Panc1 (cell line): ENCODE results near the gene CENATAC. TPM values are rescaled to one million over a fixed set of nuclear protein-coding genes. Genes with fewer than 3 reads are reported as not detected.

Experiments
- ATAC-seq: fragments of 200-7000 bp; cut with Tn5 transposase; 2 replicates; pipeline ENCODE4 v1.9.1; 2020; ENCODE audit warnings: mild to moderate bottlenecking, moderate library complexity
- BruUV-seq: library from RNA; stranded (reverse); fragments of 400-500 nt; replicated peaks from 2 replicates; lab custom pipeline; 2021; lab: Mats Ljungman, UMichigan
- CTCF ChIA-PET: fragments of 300-600 bp; sonication (Branson Sonifier 250); formaldehyde crosslinking; loops from one replicate; lab custom pipeline; 2022; ENCODE audit warnings: antibody characterized with exemption; lab: Charles Lee
- POLR2A ChIA-PET: fragments of 300-600 bp; sonication (Branson Sonifier 250); formaldehyde crosslinking; loops from one replicate; lab custom pipeline; 2022; ENCODE audit warnings: antibody characterized with exemption; lab: Charles Lee
- DNase-seq: peaks from one replicate; pipeline ENCODE4 v3.0.0-alpha.2; 2010; ENCODE audit warnings: low read depth, low spot score
- H3K27ac ChIP-seq: 2 replicates; pipeline ENCODE4 v1.5.1; 2011; ENCODE audit warnings: mild to moderate bottlenecking, low read length, inconsistent platforms
- H3K27me3 ChIP-seq: fragments of 200-500 bp; sonication (Bioruptor generic); 2 replicates; pipeline ENCODE4 v1.6.0; 2014; ENCODE audit warnings: low read length, inconsistent platforms; ENCODE audit not compliant: control insufficient read depth, insufficient read depth
- H3K36me3 ChIP-seq: fragments of 200-500 bp; sonication (Bioruptor generic); 2 replicates; pipeline ENCODE4 v1.5.1; 2014; ENCODE audit warnings: inconsistent platforms, mild to moderate bottlenecking, low read length, moderate library complexity; ENCODE audit not compliant: control insufficient read depth, insufficient read depth
- H3K4me1 ChIP-seq: 2 replicates; pipeline ENCODE4 v1.5.1; 2011; ENCODE audit warnings: inconsistent platforms, mild to moderate bottlenecking, low read length, moderate library complexity; ENCODE audit not compliant: control insufficient read depth, insufficient read depth
- H3K4me3 ChIP-seq, 2 experiments: 2 replicates each; pipeline ENCODE4 v1.5.1; 2011 to 2012; ENCODE audit warnings: low read depth in 2 of 2, low read length in 2 of 2, mild to moderate bottlenecking in 2 of 2, inconsistent platforms in 1 of 2, moderate library complexity in 1 of 2
- H3K9me3 ChIP-seq: fragments of 200-500 bp; sonication (Bioruptor generic); 2 replicates; pipeline ENCODE4 v1.5.1; 2014; ENCODE audit warnings: low read depth, mild to moderate bottlenecking, inconsistent platforms, low read length, moderate library complexity; ENCODE audit not compliant: control insufficient read depth, insufficient read depth
- CTCF ChIP-seq: fragments of 450-650 bp; IDR thresholded peaks from 2 replicates; pipeline ENCODE4 v1.5.1; 2017; ENCODE audit warnings: mild to moderate bottlenecking
- POLR2AphosphoS5 ChIP-seq: IDR thresholded peaks from 2 replicates; pipeline ENCODE4 v1.6.1; 2012; ENCODE audit warnings: mild to moderate bottlenecking, low read depth, low read length, moderate library complexity
- REST ChIP-seq, 2 experiments: IDR thresholded peaks; 2 replicates each; pipeline ENCODE4 v1.6.1; 2011 to 2012; ENCODE audit warnings: low read depth in 2 of 2, control low read depth in 1 of 2, low read length in 1 of 2, mild to moderate bottlenecking in 1 of 2, moderate library complexity in 1 of 2; ENCODE audit not compliant: insufficient read depth in 1 of 2
- SIN3A ChIP-seq: IDR thresholded peaks from 2 replicates; pipeline ENCODE4 v1.6.1; 2012; ENCODE audit warnings: low read depth, mild to moderate bottlenecking, low read length, moderate library complexity, borderline replicate concordance; ENCODE audit not compliant: insufficient read depth
- TCF7L2 ChIP-seq: IDR thresholded peaks from 2 replicates; pipeline ENCODE4 v1.6.1; 2011; ENCODE audit warnings: mild to moderate bottlenecking, low read depth, low read length, inconsistent platforms
- in situ Hi-C: cut with HindIII; loops from 2 replicates; pipeline ENCODE4 v1.10.0; 2016; ENCODE audit warnings: low sequenced_read_pairs, low pct_unique_long_range_greater_than_20kb
- intact Hi-C: fragments of 100-400 bp; cut with micrococcal nuclease; formaldehyde crosslinking; loops from one replicate; pipeline ENCODE4 v1.10.0; 2022; ENCODE audit not compliant: unreplicated experiment
- total RNA-seq: library from RNA; stranded (reverse); gene quantifications from one replicate; pipeline ENCODE4 v1.2.1, GENCODE V29; 2021; ENCODE audit not compliant: unreplicated experiment

The CENATAC gene
- total RNA-seq, 1 experiment from 2014 or later: 45.4 TPM

- ChIA-PET POLR2A (no interaction called here), CTCF (interaction anchor here (0.7 kb wide), 1 partner anchor 11 kb away, joined by 4 read pairs; the partner anchor contains the start of gene TRAPPC4)
- H3K9me3 ChIP-seq: no peaks in the 10 kb centered on the region
Observed at GRCh38 chr11:119030029-119030328, 32.0 kb downstream of the CENATAC start.

GRCh38 chr11:119030329-119031047, 32.5 kb downstream of the CENATAC start, which contains the start of gene SLC37A4:
Gene SLC37A4, minus strand, starts transcription at chr11:119030877.
- peak; percentile 92 for ATAC-seq
- CTCF ChIA-PET: interaction anchor here (0.7 kb wide), 1 partner anchor 12 kb away, joined by 4 read pairs; the partner anchor contains the start of gene TRAPPC4
- H3K36me3 ChIP-seq: no peaks in the 10 kb centered on the region; the same call in 1 of the 2 replicates
- H3K27me3 ChIP-seq: no peaks in the 10 kb centered on the region
- in situ Hi-C loops (no loop called here), intact Hi-C loops (no loop called here)
- peak within 1 kb of the TSS; percentile 79 for H3K27ac ChIP-seq
- peak; percentile 93 for DNase-seq
- peak within 1 kb of the TSS; percentile 75 to 90 for H3K4me3 ChIP-seq
- no TSS peak for BruUV-seq
- no peaks in the 10 kb centered on the region for H3K9me3 ChIP-seq
- POLR2A ChIA-PET: no interaction called here
- peaks cover 13% of the 10 kb centered on the region for H3K4me1 ChIP-seq
- TF ChIP-seq POLR2AphosphoS5 (peak; percentile 85), CTCF (peak; percentile 99; the same call in 1 of the 2 replicates), TCF7L2 (no peak), REST (IDR thresholded peaks at IDR 0.05; ENCODE audit: insufficient read depth in 1 of 2, low read depth in 2 of 2, low read length in 1 of 2) (0 out of 4 replicates have a peak, but pooled peaks of 1 of the 2 experiments have one; percentile 9)

More at GRCh38 chr11:119030029-119030328, 32.0 kb downstream of the CENATAC start:
- no TSS peak for BruUV-seq
- Histone ChIP-seq H3K36me3 (no peaks in the 10 kb centered on the region; the same call in 1 of the 2 replicates), H3K4me3 (peak overlapping the region; percentile 75 to 90), H3K27ac (peak overlapping the region; percentile 79), H3K4me1 (peaks cover 13% of the 10 kb centered on the region), H3K27me3 (no peaks in the 10 kb centered on the region)
- TF ChIP-seq POLR2AphosphoS5: no peak
- TF ChIP-seq SIN3A: no peak
- TF ChIP-seq CTCF: no peak
- TF ChIP-seq TCF7L2: no peak
- no peak for TF ChIP-seq REST (IDR thresholded peaks at IDR 0.05; ENCODE audit: insufficient read depth in 1 of 2, low read depth in 2 of 2, low read length in 1 of 2)
- DNase-seq: no peak
- in situ Hi-C loops (no loop called here), intact Hi-C loops (no loop called here)
- ATAC-seq: peak; percentile 1; the same call in 1 of the 2 replicates
